ENCODE measurements around the gene MRRF.

DNA sequence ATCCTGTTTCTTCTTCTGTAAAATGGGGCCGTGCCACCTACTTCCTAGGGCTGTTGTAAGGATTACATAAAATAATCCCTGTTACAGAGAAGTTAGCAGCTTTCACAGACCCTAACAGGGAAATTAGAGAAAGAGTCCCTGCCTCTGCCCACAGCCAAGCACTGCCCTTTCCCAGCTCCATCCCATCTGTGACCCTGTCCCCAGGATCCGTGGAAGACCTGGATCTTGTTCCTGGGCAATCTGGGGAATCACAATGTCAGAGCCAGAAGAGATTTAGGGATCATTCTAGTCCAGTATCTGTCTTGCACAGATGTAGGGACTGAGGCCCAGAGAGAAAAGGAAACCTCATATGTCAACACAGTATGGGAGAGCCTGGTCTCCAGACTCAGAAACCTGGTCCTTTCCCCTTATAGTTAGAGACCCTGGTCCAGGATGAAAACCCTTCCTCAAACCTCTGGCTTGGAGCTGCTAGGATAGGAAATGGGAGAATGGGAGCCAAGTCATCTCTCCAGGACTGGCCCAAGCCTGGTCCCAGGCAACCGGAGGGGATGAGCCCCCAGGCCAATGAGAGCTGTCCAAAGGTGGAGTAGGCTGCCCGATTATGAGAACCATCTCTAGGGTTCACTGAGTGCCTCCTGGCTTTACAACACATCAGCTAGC, 48.4 kb upstream of the MRRF start:
- TF ChIP-seq, protein P1, sequence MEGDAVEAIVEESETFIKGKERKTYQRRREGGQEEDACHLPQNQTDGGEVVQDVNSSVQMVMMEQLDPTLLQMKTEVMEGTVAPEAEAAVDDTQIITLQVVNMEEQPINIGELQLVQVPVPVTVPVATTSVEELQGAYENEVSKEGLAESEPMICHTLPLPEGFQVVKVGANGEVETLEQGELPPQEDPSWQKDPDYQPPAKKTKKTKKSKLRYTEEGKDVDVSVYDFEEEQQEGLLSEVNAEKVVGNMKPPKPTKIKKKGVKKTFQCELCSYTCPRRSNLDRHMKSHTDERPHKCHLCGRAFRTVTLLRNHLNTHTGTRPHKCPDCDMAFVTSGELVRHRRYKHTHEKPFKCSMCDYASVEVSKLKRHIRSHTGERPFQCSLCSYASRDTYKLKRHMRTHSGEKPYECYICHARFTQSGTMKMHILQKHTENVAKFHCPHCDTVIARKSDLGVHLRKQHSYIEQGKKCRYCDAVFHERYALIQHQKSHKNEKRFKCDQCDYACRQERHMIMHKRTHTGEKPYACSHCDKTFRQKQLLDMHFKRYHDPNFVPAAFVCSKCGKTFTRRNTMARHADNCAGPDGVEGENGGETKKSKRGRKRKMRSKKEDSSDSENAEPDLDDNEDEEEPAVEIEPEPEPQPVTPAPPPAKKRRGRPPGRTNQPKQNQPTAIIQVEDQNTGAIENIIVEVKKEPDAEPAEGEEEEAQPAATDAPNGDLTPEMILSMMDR (IDR thresholded peaks at IDR 0.05): no peak
- TF ChIP-seq POLR2A (IDR thresholded peaks at IDR 0.05): no peak
- no peak for TF ChIP-seq POLR2AphosphoS5 (IDR thresholded peaks at IDR 0.05)
